ENCODE measurements around the gene ACSL1.

ACSL1 gene

GRCh38 chr4:184825896-184826690 lies at the start of gene ACSL1:
Gene ACSL1 (minus strand): TSS chr4:184825968. CDS start chr4:184803514, 22,454 bp downstream.
- peak within 1 kb of the TSS; percentile 68 for H3K4me3 ChIP-seq (ENCODE audit: low read depth, low read length)
- TF ChIP-seq CTCF (IDR thresholded peaks at IDR 0.05; ENCODE audit: borderline replicate concordance, insufficient read depth, low read depth, low read length), result no peak

GRCh38 chr4:184873054-184873453 lies 47.3 kb upstream of the ACSL1 start:
- no peak for TF ChIP-seq CTCF (IDR thresholded peaks at IDR 0.05; ENCODE audit: borderline replicate concordance, insufficient read depth, low read depth, low read length)
- H3K4me3 ChIP-seq (ENCODE audit: low read depth, low read length), result no peak overlapping the region

- no peak for TF ChIP-seq CTCF (IDR thresholded peaks at IDR 0.05; ENCODE audit: borderline replicate concordance, insufficient read depth, low read depth, low read length)
- no peak overlapping the region for H3K4me3 ChIP-seq (ENCODE audit: low read depth, low read length)
Observed at GRCh38 chr4:184870718-184871117, 45.0 kb upstream of the ACSL1 start.

- H3K4me3 ChIP-seq (ENCODE audit: low read depth, low read length), result no peak overlapping the region
- no peak for TF ChIP-seq CTCF (IDR thresholded peaks at IDR 0.05; ENCODE audit: borderline replicate concordance, insufficient read depth, low read depth, low read length)
Observed at GRCh38 chr4:184868623-184869022, 42.9 kb upstream of the ACSL1 start.

- no peak for TF ChIP-seq CTCF (IDR thresholded peaks at IDR 0.05; ENCODE audit: borderline replicate concordance, insufficient read depth, low read depth, low read length)
- no peak overlapping the region for H3K4me3 ChIP-seq (ENCODE audit: low read depth, low read length)
Observed at GRCh38 chr4:184863916-184864315, 38.1 kb upstream of the ACSL1 start.

- no peak overlapping the region for H3K4me3 ChIP-seq (ENCODE audit: low read depth, low read length)
- no peak for TF ChIP-seq CTCF (IDR thresholded peaks at IDR 0.05; ENCODE audit: borderline replicate concordance, insufficient read depth, low read depth, low read length)
Observed at GRCh38 chr4:184861047-184861446, 35.3 kb upstream of the ACSL1 start.

Data from GM12875 (cell line).